ENCODE data around the gene MTUS2.

MTUS2 gene

GRCh38 chr13:28820099-28821051 is at the start of gene MTUS2:
Gene MTUS2 (plus strand): TSS chr13:28820339.
- H3K9me3 ChIP-seq (ENCODE audit: insufficient read depth, low read length): no peaks in the 10 kb centered on the region
- no peaks in the 10 kb centered on the region for H3K36me3 ChIP-seq (ENCODE audit: low read length)
- TF ChIP-seq EZH2phosphoT487 (conservative IDR thresholded peaks at IDR 0.05; ENCODE audit: low read length) (no peak), CTCF (IDR thresholded peaks at IDR 0.05; ENCODE audit: insufficient read depth, low read length, poor library complexity, severe bottlenecking) (no peak)
- H3K27ac ChIP-seq (ENCODE audit: low read depth, low read length): no peak within 1 kb of the TSS
- H3F3A ChIP-seq (ENCODE audit: insufficient read depth): no peaks in the 10 kb centered on the region
- peak within 1 kb of the TSS; percentile 26 for H3K4me3 ChIP-seq (ENCODE audit: insufficient read depth, low read length, poor library complexity, severe bottlenecking)
- H3K4me2 ChIP-seq (ENCODE audit: low read depth, low read length, poor library complexity, severe bottlenecking): peak within 1 kb of the TSS; percentile 37
- no peak within 1 kb of the TSS for H2AFZ ChIP-seq (ENCODE audit: low read depth, low read length, severe bottlenecking)
- H3K9ac ChIP-seq (ENCODE audit: low read length): no peak within 1 kb of the TSS
- H3K27me3 ChIP-seq (ENCODE audit: low read length): no peaks in the 10 kb centered on the region
- H4K20me1 ChIP-seq (ENCODE audit: low read depth, low read length): no peaks in the 10 kb centered on the region
- H3K79me2 ChIP-seq (ENCODE audit: insufficient read depth, low read length): no peaks in the 10 kb centered on the region
- no peaks in the 10 kb centered on the region for H3K9me2 ChIP-seq (replicated peaks; ENCODE audit: insufficient read depth, low read length)

GRCh38 chr13:28778308-28779215 is 41.6 kb upstream of the MTUS2 start:
- Histone ChIP-seq H3K27ac (ENCODE audit: low read depth, low read length) (no peak overlapping the region), H3K9me2 (replicated peaks; ENCODE audit: insufficient read depth, low read length) (no peaks in the 10 kb centered on the region), H4K20me1 (ENCODE audit: low read depth, low read length) (no peaks in the 10 kb centered on the region), H3K9ac (ENCODE audit: low read length) (no peak overlapping the region), H3K9me3 (ENCODE audit: insufficient read depth, low read length) (no peaks in the 10 kb centered on the region), H3K4me2 (ENCODE audit: low read depth, low read length, poor library complexity, severe bottlenecking) (no peak overlapping the region), H2AFZ (ENCODE audit: low read depth, low read length, severe bottlenecking) (no peak overlapping the region), H3K36me3 (ENCODE audit: low read length) (no peaks in the 10 kb centered on the region), H3K79me2 (ENCODE audit: insufficient read depth, low read length) (no peaks in the 10 kb centered on the region), H3K4me3 (ENCODE audit: insufficient read depth, low read length, poor library complexity, severe bottlenecking) (no peak overlapping the region), H3K27me3 (ENCODE audit: low read length) (no peaks in the 10 kb centered on the region), H3F3A (ENCODE audit: insufficient read depth) (no peaks in the 10 kb centered on the region)
- TF ChIP-seq CTCF (IDR thresholded peaks at IDR 0.05; ENCODE audit: insufficient read depth, low read length, poor library complexity, severe bottlenecking) (no peak), EZH2phosphoT487 (conservative IDR thresholded peaks at IDR 0.05; ENCODE audit: low read length) (no peak)

- Histone ChIP-seq H3K9me3 (ENCODE audit: insufficient read depth, low read length) (no peaks in the 10 kb centered on the region), H4K20me1 (ENCODE audit: low read depth, low read length) (no peaks in the 10 kb centered on the region), H3K9ac (ENCODE audit: low read length) (no peak overlapping the region), H2AFZ (ENCODE audit: low read depth, low read length, severe bottlenecking) (no peak overlapping the region), H3K36me3 (ENCODE audit: low read length) (no peaks in the 10 kb centered on the region), H3K27me3 (ENCODE audit: low read length) (no peaks in the 10 kb centered on the region), H3K9me2 (replicated peaks; ENCODE audit: insufficient read depth, low read length) (no peaks in the 10 kb centered on the region), H3K4me2 (ENCODE audit: low read depth, low read length, poor library complexity, severe bottlenecking) (no peak overlapping the region), H3F3A (ENCODE audit: insufficient read depth) (no peaks in the 10 kb centered on the region), H3K27ac (ENCODE audit: low read depth, low read length) (no peak overlapping the region), H3K4me3 (ENCODE audit: insufficient read depth, low read length, poor library complexity, severe bottlenecking) (no peak overlapping the region), H3K79me2 (ENCODE audit: insufficient read depth, low read length) (no peaks in the 10 kb centered on the region)
- TF ChIP-seq CTCF (IDR thresholded peaks at IDR 0.05; ENCODE audit: insufficient read depth, low read length, poor library complexity, severe bottlenecking) (no peak), EZH2phosphoT487 (conservative IDR thresholded peaks at IDR 0.05; ENCODE audit: low read length) (no peak)
These were observed 27.1 kb upstream of the MTUS2 start for GRCh38 chr13:28792992-28793391.

Data from SU-DHL-6 (cell line).